ENCODE results near the gene PRMT9. TPM values are rescaled to one million over a fixed set of nuclear protein-coding genes. Genes with fewer than 3 reads are reported as not detected.

Gene PRMT9
- total RNA-seq, 2 experiments from 2014 or later, result 11.0 to 12.0 TPM

GRCh38 chr4:147674073-147674472 lies 9.9 kb downstream of the PRMT9 start:
- no peak for DNase-seq
- ChIA-PET CTCF (interaction anchor here (0.9 to 2.0 kb wide), 2 partner anchors 9 to 57 kb away, joined by 3 to 4 read pairs; partner anchors contain the start of genes PRMT9 and TMEM184C), POLR2A (interaction anchor here (1.5 kb wide), 1 partner anchor 9 kb away, joined by 5 read pairs; the partner anchor contains the start of gene PRMT9)
- H3K4me1 Mint-ChIP-seq, result no peaks in the 10 kb centered on the region
- H3K4me3 Mint-ChIP-seq, result no peak overlapping the region
- no peaks in the 10 kb centered on the region for H3K27me3 Mint-ChIP-seq
- no peaks in the 10 kb centered on the region for H3K9me3 Mint-ChIP-seq
- peaks cover 43% of the 10 kb centered on the region for H3K36me3 Mint-ChIP-seq (ENCODE audit: low read depth)
- no peak overlapping the region for H3K27ac Mint-ChIP-seq

DNA sequence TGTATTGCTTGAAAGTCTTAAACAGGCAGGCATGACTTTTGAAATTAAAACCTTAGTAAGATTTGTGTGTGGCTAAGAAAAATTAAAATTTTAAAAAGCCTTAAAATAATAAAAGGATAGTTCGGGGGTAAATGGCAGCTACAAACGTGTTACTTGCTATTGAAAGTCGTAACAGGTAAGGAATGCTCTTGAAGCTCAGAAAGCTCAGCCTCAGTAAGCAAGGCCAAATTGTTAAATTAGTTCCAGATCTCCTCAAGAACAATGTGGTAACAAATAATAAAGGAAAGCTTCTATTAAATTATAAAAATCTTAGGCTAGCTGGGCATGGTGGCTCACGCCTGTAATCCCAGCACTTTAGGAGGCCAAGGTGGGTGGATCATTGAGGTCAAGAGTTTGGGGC lies 25.5 kb downstream of the PRMT9 start:
- no peak overlapping the region for H3K27ac Mint-ChIP-seq
- H3K27me3 Mint-ChIP-seq, result no peaks in the 10 kb centered on the region
- H3K9me3 Mint-ChIP-seq, result no peaks in the 10 kb centered on the region
- no peak overlapping the region for H3K4me3 Mint-ChIP-seq
- no peak for DNase-seq
- POLR2A ChIA-PET, result no interaction called here
- CTCF ChIA-PET, result no interaction called here
- no peaks in the 10 kb centered on the region for H3K4me1 Mint-ChIP-seq
- H3K36me3 Mint-ChIP-seq (ENCODE audit: low read depth), result peaks cover 52% of the 10 kb centered on the region

DNA sequence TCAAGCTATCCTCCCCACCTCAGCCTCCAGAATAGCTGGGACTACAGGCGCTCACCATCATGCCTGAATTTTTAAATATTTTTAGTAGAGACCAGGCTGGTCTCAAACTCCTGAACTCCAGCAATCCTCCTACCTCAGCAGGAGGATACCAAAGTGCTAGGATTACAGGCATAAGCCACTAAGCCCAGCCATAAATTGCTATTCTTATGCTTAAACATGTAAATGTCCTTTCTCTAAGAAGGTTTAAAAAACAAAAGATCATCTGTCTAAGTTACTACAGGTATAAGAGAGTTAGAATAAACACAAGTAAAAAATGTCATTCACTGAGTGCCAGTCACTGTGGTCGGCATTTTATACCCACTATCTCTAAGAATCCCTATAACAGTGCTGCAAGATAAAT lies 28.3 kb downstream of the PRMT9 start:
- no peak for DNase-seq
- Mint-ChIP-seq H3K4me3 (no peak overlapping the region), H3K9me3 (no peaks in the 10 kb centered on the region), H3K27me3 (no peaks in the 10 kb centered on the region), H3K4me1 (peaks cover 3% of the 10 kb centered on the region), H3K27ac (no peak overlapping the region), H3K36me3 (ENCODE audit: low read depth) (peaks cover 56% of the 10 kb centered on the region)
- POLR2A ChIA-PET, result no interaction called here
- CTCF ChIA-PET, result no interaction called here

- H3K9me3 Mint-ChIP-seq, result no peaks in the 10 kb centered on the region
- no peaks in the 10 kb centered on the region for H3K27me3 Mint-ChIP-seq
- H3K4me1 Mint-ChIP-seq, result peaks cover 6% of the 10 kb centered on the region
- POLR2A ChIA-PET, result no interaction called here
- H3K27ac Mint-ChIP-seq, result no peak overlapping the region
- CTCF ChIA-PET, result interaction anchor here (1.1 kb wide), 1 partner anchor 56 kb away, joined by 3 read pairs; no protein-coding TSS in a partner anchor
- peaks cover 62% of the 10 kb centered on the region for H3K36me3 Mint-ChIP-seq (ENCODE audit: low read depth)
- H3K4me3 Mint-ChIP-seq, result no peak overlapping the region
- no peak for DNase-seq
These were observed 32.4 kb downstream of the PRMT9 start for GRCh38 chr4:147651563-147651962.

DNA sequence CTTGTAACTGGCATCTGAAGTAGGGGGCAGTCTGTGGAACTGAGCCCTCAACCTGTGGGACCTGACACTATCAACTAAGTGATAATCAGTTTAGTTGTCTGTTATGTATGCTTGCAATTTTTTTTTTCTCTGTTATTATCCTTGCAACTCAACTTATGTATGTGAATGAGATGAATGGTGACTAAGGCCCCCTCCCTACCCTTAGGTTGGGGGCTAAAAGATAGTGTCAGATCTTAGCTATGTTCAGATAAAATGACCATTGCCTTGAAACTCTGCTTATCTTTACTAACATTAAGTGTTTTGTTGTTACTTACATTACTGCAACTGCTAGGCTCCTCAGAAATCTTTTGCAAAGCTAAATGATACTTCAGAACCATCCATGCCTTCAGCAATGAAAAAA lies 35.3 kb downstream of the PRMT9 start:
- Mint-ChIP-seq H3K9me3 (no peaks in the 10 kb centered on the region), H3K36me3 (ENCODE audit: low read depth) (peaks cover 47% of the 10 kb centered on the region), H3K27ac (no peak overlapping the region), H3K4me3 (no peak overlapping the region), H3K27me3 (no peaks in the 10 kb centered on the region), H3K4me1 (peaks cover 9% of the 10 kb centered on the region)
- POLR2A ChIA-PET, result no interaction called here
- CTCF ChIA-PET, result interaction anchor here (0.5 to 1.0 kb wide), 2 partner anchors 35 to 218 kb away, joined by 4 read pairs; partner anchors contain the start of gene PRMT9
- DNase-seq, result no peak

DNA sequence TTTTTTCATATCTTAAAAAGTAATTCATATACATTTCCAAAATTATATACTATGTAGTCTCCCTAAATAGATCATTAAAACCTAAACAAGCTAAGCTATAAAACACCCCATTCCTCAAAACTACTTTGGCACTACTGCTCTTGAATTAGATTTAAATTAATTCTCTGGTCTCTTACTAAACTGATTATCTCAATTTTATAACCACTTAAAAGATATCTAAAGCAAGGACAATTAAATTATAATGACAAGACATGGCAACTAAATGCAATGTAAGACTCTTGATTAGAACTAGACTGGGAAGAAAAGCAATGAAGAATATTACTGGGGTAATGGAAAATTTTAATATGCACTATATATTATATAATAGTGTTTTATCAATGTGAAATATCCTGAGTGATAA lies 38.9 kb downstream of the PRMT9 start:
- H3K27ac Mint-ChIP-seq, result no peak overlapping the region
- ChIA-PET POLR2A (interaction anchor here (1.2 kb wide), 1 partner anchor 28 kb away, joined by 3 read pairs; the partner anchor contains the start of gene TMEM184C), CTCF (interaction anchor here (1.4 to 5.0 kb wide), 2 partner anchors 20 to 222 kb away, joined by 3 to 23 read pairs; no protein-coding TSS in a partner anchor)

DNA sequence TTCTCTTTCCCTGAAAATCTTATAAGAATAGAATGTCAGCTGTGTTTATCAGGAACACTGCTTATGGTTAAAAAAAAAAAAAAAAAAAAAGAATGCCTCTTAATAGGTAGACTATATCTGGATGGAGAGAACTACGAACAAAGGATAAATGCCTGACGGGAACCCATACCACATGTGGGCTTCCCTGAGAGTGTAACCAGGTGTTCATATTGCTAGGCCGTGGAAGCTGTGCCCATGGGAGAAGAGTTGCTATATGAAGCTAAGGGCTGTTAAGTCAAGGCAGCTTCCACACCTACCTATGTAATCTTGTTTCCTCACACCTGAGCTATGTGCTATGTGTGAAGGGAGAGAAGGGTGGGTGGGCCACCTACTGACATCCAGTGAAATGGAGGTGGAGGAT lies 39.5 kb downstream of the PRMT9 start:
- Mint-ChIP-seq H3K27ac (no peak overlapping the region), H3K4me3 (no peak overlapping the region), H3K27me3 (no peaks in the 10 kb centered on the region), H3K36me3 (ENCODE audit: low read depth) (peaks cover 51% of the 10 kb centered on the region), H3K4me1 (peaks cover 9% of the 10 kb centered on the region), H3K9me3 (no peaks in the 10 kb centered on the region)
- CTCF ChIA-PET, result interaction anchor here (1.4 to 5.0 kb wide), 2 partner anchors 19 to 222 kb away, joined by 3 to 23 read pairs; no protein-coding TSS in a partner anchor
- POLR2A ChIA-PET, result interaction anchor here (1.2 kb wide), 1 partner anchor 27 kb away, joined by 3 read pairs; the partner anchor contains the start of gene TMEM184C
- DNase-seq, result no peak

More for the DNA sequence above, 38.9 kb downstream of the PRMT9 start:
- Mint-ChIP-seq H3K27me3 (no peaks in the 10 kb centered on the region), H3K36me3 (ENCODE audit: low read depth) (peaks cover 52% of the 10 kb centered on the region), H3K4me3 (no peak overlapping the region), H3K9me3 (no peaks in the 10 kb centered on the region), H3K4me1 (peaks cover 8% of the 10 kb centered on the region)
- DNase-seq, result no peak

DNA sequence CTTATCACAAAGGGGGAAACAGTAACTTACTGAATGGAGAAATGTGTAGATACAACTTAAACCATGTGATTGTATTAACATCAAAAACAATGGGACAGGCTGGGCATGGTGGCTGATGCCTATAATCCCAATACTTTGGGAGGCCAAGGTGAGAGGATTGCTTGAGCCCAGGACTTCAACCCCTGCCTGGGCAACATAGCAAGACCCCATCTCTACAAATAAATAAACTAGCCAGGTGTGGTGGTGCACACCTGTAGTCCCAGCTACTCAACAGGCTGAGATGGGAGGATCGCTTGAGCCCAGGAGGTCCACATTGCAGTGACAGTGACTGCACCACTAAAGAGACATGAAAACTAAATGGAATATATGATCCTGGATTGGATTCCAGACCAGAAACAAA lies 40.3 kb downstream of the PRMT9 start:
- H3K27me3 Mint-ChIP-seq, result no peaks in the 10 kb centered on the region
- no peak for DNase-seq
- no peak overlapping the region for H3K4me3 Mint-ChIP-seq
- H3K9me3 Mint-ChIP-seq, result no peaks in the 10 kb centered on the region
- CTCF ChIA-PET, result interaction anchor here (0.6 to 5.0 kb wide), 3 partner anchors 18 to 223 kb away, joined by 3 to 23 read pairs (median 3); no protein-coding TSS in a partner anchor
- H3K36me3 Mint-ChIP-seq (ENCODE audit: low read depth), result peaks cover 52% of the 10 kb centered on the region
- H3K27ac Mint-ChIP-seq, result no peak overlapping the region
- POLR2A ChIA-PET, result no interaction called here
- H3K4me1 Mint-ChIP-seq, result peaks cover 15% of the 10 kb centered on the region

DNA sequence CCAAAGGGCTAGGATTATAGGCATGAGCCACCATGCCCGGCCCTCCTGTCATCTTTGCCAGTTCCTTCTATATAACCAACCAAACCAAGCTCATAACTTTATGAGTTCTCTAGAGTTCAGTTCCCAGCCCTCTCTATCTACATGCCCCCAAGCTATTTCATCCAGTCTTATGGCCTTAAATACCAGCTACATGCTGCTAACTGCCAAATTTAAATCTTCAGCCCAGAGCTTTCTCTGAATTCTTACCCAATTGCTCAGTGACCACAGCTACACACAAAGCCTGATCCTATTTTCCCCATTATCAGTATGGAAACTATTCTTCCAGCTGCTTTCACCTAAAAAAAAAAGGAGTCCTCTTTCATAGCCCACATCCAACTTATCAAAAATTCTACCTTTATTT lies 43.6 kb downstream of the PRMT9 start:
- Mint-ChIP-seq H3K36me3 (ENCODE audit: low read depth) (peaks cover 63% of the 10 kb centered on the region), H3K27ac (no peak overlapping the region), H3K27me3 (no peaks in the 10 kb centered on the region), H3K9me3 (no peaks in the 10 kb centered on the region), H3K4me3 (no peak overlapping the region), H3K4me1 (peaks cover 9% of the 10 kb centered on the region)
- DNase-seq, result no peak
- POLR2A ChIA-PET, result no interaction called here
- CTCF ChIA-PET, result interaction anchor here (1.1 to 1.6 kb wide), 2 partner anchors 121 to 226 kb away, joined by 3 to 6 read pairs; no protein-coding TSS in a partner anchor

DNA sequence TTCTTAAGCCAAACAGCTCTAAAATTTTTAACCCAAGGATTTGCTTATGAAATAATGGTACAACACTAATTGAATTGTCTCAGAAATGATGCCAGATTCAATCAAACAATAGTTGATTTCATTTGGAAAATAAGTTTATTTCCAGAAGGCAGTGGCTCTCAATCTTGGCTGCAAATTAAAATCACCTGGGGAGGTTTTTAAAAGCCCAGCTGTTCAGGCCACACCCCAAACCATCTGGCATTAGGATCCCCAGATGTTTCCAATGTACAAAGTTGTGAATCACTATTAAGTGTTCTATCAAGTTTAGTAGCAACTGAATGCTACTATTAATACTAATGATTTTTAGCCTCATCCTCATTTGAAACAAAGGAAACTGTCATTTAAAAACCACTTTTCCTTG lies 44.6 kb downstream of the PRMT9 start:
- Mint-ChIP-seq H3K27ac (no peak overlapping the region), H3K36me3 (ENCODE audit: low read depth) (peaks cover 70% of the 10 kb centered on the region), H3K4me3 (no peak overlapping the region), H3K9me3 (no peaks in the 10 kb centered on the region), H3K27me3 (no peaks in the 10 kb centered on the region), H3K4me1 (peaks cover 9% of the 10 kb centered on the region)
- POLR2A ChIA-PET, result interaction anchor here (1.1 kb wide), 1 partner anchor 22 kb away, joined by 5 read pairs; the partner anchor contains the start of gene TMEM184C
- no peak for DNase-seq
- CTCF ChIA-PET, result interaction anchor here (1.1 to 2.5 kb wide), 2 partner anchors 120 to 227 kb away, joined by 3 to 8 read pairs; no protein-coding TSS in a partner anchor

DNA sequence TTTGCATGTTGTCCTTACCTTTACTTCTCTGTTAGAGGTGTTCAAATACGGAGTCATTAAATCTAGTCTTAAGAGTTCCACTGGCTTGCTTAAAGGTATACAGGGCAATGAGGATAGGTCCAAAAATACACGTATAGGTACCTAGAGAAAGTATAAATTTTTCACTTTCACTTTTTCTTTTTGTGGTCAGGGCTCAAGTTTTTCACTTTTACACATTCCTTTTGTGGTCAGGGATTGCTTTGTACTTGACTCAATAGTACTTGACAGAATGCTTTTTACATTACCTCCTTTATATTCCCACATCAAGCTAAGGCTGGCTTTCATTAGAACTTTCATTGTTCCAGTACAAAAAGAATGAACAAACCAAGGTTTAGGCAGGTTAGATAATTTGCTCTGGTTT lies 45.0 kb downstream of the PRMT9 start:
- no peaks in the 10 kb centered on the region for H3K27me3 Mint-ChIP-seq
- H3K4me1 Mint-ChIP-seq, result peaks cover 9% of the 10 kb centered on the region
- H3K4me3 Mint-ChIP-seq, result no peak overlapping the region
- POLR2A ChIA-PET, result interaction anchor here (1.1 kb wide), 1 partner anchor 22 kb away, joined by 5 read pairs; the partner anchor contains the start of gene TMEM184C
- CTCF ChIA-PET, result interaction anchor here (2.5 kb wide), 1 partner anchor 228 kb away, joined by 8 read pairs; no protein-coding TSS in a partner anchor
- no peak for DNase-seq
- H3K27ac Mint-ChIP-seq, result no peak overlapping the region
- H3K36me3 Mint-ChIP-seq (ENCODE audit: low read depth), result peaks cover 74% of the 10 kb centered on the region
- no peaks in the 10 kb centered on the region for H3K9me3 Mint-ChIP-seq

DNA sequence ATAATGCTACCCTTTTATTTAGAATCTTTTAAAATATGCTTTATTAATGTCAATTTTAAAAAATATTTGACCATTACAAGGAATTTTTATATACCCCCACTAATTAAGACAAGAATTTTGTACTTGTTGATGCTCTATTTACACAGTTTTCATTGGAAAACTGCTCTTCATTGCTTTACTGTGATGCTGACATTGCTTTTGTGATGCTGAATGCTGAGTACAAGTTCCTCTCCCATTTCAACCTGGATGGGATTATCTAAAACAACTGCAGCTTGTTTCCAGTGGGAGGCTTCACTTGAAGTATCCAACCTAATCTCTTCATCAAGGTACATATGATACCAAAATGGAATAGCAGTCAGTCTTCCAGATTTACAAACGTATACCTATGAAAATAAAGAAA lies 45.6 kb downstream of the PRMT9 start:
- peaks cover 80% of the 10 kb centered on the region for H3K36me3 Mint-ChIP-seq (ENCODE audit: low read depth)
- no peaks in the 10 kb centered on the region for H3K9me3 Mint-ChIP-seq
- ChIA-PET POLR2A (interaction anchor here (1.1 kb wide), 1 partner anchor 21 kb away, joined by 5 read pairs; the partner anchor contains the start of gene TMEM184C), CTCF (interaction anchor here (1.4 to 2.5 kb wide), 2 partner anchors 22 to 228 kb away, joined by 4 to 8 read pairs; partner anchors contain the start of gene TMEM184C)
- H3K27me3 Mint-ChIP-seq, result no peaks in the 10 kb centered on the region
- no peak overlapping the region for H3K27ac Mint-ChIP-seq
- no peak for DNase-seq
- H3K4me1 Mint-ChIP-seq, result peaks cover 9% of the 10 kb centered on the region
- H3K4me3 Mint-ChIP-seq, result no peak overlapping the region

DNA sequence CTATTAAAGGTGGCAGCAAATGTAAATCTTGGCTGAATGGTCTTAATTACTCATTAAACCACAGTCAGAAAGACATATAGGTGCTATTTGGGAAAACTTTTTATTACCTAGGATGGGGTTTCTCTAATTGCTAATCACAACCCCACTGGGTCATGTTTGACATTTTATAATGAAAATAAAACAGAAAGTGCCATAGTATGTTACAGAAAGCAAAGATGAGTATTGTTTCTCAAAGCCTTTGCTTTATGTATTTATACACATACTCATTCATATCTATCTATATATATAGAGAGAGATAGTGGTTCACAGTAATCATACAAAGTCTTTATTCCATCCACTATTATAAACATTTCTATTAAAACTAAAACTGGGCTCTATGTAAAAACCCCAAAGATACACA lies 48.6 kb downstream of the PRMT9 start:
- DNase-seq, result no peak
- peaks cover 69% of the 10 kb centered on the region for H3K36me3 Mint-ChIP-seq (ENCODE audit: low read depth)
- CTCF ChIA-PET, result no interaction called here
- no peaks in the 10 kb centered on the region for H3K9me3 Mint-ChIP-seq
- H3K4me3 Mint-ChIP-seq, result no peak overlapping the region
- POLR2A ChIA-PET, result no interaction called here
- H3K4me1 Mint-ChIP-seq, result peaks cover 9% of the 10 kb centered on the region
- no peak overlapping the region for H3K27ac Mint-ChIP-seq
- no peaks in the 10 kb centered on the region for H3K27me3 Mint-ChIP-seq
